ENCODE measurements around the gene S1PR2. TPM values are rescaled to one million over a fixed set of nuclear protein-coding genes. Genes with fewer than 3 reads are reported as not detected.

S1PR2 gene
- polyA plus RNA-seq, 6 donors from 2014 or later: 0.06 to 0.21 (median 0.16) TPM; not detected in 2

GRCh38 chr19:10226376-10227025 lies 4.6 kb downstream of the S1PR2 start:
- no peak for DNase-seq
- Mint-ChIP-seq H3K4me1 (peaks cover 14 to 27% (median 15%) of the 10 kb centered on the region in 3 donors), H3K27ac (peak overlapping the region in 2 of 6 donors; percentile 9 to 56), H3K4me3 (no peak overlapping the region), H3K9me3 (no peaks in the 10 kb centered on the region), H3K36me3 (no peaks in the 10 kb centered on the region), H3K27me3 (peaks cover 0 to 5% (median 0%) of the 10 kb centered on the region in 3 donors)
- ATAC-seq (ENCODE audit: low read depth in 2 of 2): no peak

- Mint-ChIP-seq H3K4me1 (peaks cover 10 to 26% (median 13%) of the 10 kb centered on the region in 3 donors), H3K36me3 (no peaks in the 10 kb centered on the region), H3K27ac (peak overlapping the region in 2 of 6 donors; percentile 9 to 56), H3K27me3 (peaks cover 0 to 5% (median 0%) of the 10 kb centered on the region in 3 donors), H3K9me3 (no peaks in the 10 kb centered on the region), H3K4me3 (no peak overlapping the region)
- ATAC-seq (ENCODE audit: low read depth in 2 of 2): no peak
- no peak for DNase-seq
Observed at GRCh38 chr19:10226021-10226375, 5.1 kb downstream of the S1PR2 start.

- Mint-ChIP-seq H3K27me3 (peaks cover 0 to 5% (median 0%) of the 10 kb centered on the region in 3 donors), H3K27ac (peak overlapping the region in 1 of 6 donors; percentile 44), H3K4me1 (peaks cover 7 to 20% (median 11%) of the 10 kb centered on the region in 3 donors), H3K9me3 (no peaks in the 10 kb centered on the region), H3K4me3 (no peak overlapping the region), H3K36me3 (no peaks in the 10 kb centered on the region)
- ATAC-seq (ENCODE audit: low read depth in 2 of 2): no peak
- DNase-seq: no peak
Observed at GRCh38 chr19:10224337-10224736, 6.8 kb downstream of the S1PR2 start.

GRCh38 chr19:10223488-10224213 lies 7.5 kb downstream of the S1PR2 start:
- ATAC-seq (ENCODE audit: low read depth in 2 of 2) (no peak), DNase-seq (no peak)
- H3K27ac Mint-ChIP-seq: no peak overlapping the region
- H3K36me3 Mint-ChIP-seq: no peaks in the 10 kb centered on the region
- peaks cover 3 to 13% (median 6%) of the 10 kb centered on the region in 3 donors for H3K4me1 Mint-ChIP-seq
- no peak overlapping the region for H3K4me3 Mint-ChIP-seq
- no peaks in the 10 kb centered on the region for H3K9me3 Mint-ChIP-seq
- peaks cover 0 to 5% (median 0%) of the 10 kb centered on the region in 3 donors for H3K27me3 Mint-ChIP-seq

GRCh38 chr19:10222201-10222890 lies 8.8 kb downstream of the S1PR2 start:
- no peaks in the 10 kb centered on the region for H3K36me3 Mint-ChIP-seq
- peaks cover 0 to 5% (median 0%) of the 10 kb centered on the region in 3 donors for H3K27me3 Mint-ChIP-seq
- no peak for DNase-seq
- no peaks in the 10 kb centered on the region for H3K9me3 Mint-ChIP-seq
- peaks cover 3 to 12% (median 6%) of the 10 kb centered on the region in 3 donors for H3K4me1 Mint-ChIP-seq
- H3K4me3 Mint-ChIP-seq: no peak overlapping the region
- H3K27ac Mint-ChIP-seq: peak overlapping the region in 4 of 6 donors; percentile 74 to 79 (median 76)
- ATAC-seq (ENCODE audit: low read depth in 2 of 2): no peak

- no peaks in the 10 kb centered on the region for H3K36me3 Mint-ChIP-seq
- ATAC-seq (ENCODE audit: low read depth in 2 of 2) (no peak), DNase-seq (no peak)
- H3K4me1 Mint-ChIP-seq: peaks cover 3 to 6% (median 5%) of the 10 kb centered on the region in 3 donors
- no peak overlapping the region for H3K4me3 Mint-ChIP-seq
- peak overlapping the region in 2 of 6 donors; percentile 42 to 52 for H3K27ac Mint-ChIP-seq
- H3K9me3 Mint-ChIP-seq: no peaks in the 10 kb centered on the region
- no peaks in the 10 kb centered on the region for H3K27me3 Mint-ChIP-seq
Observed at GRCh38 chr19:10220695-10221094, 10.4 kb downstream of the S1PR2 start.

GRCh38 chr19:10219678-10220077 lies 11.5 kb downstream of the S1PR2 start:
- Mint-ChIP-seq H3K27me3 (no peaks in the 10 kb centered on the region), H3K27ac (peak overlapping the region in 1 of 6 donors; percentile 75), H3K36me3 (no peaks in the 10 kb centered on the region), H3K4me3 (no peak overlapping the region), H3K9me3 (no peaks in the 10 kb centered on the region), H3K4me1 (peaks cover 3 to 6% (median 5%) of the 10 kb centered on the region in 3 donors)
- ATAC-seq (ENCODE audit: low read depth in 2 of 2) (peak; percentile 60 to 63), DNase-seq (no peak)

- H3K36me3 Mint-ChIP-seq: no peaks in the 10 kb centered on the region
- H3K9me3 Mint-ChIP-seq: no peaks in the 10 kb centered on the region
- DNase-seq: no peak
- ATAC-seq (ENCODE audit: low read depth in 2 of 2): no peak
- H3K27ac Mint-ChIP-seq: no peak overlapping the region
- H3K4me3 Mint-ChIP-seq: no peak overlapping the region
- H3K27me3 Mint-ChIP-seq: no peaks in the 10 kb centered on the region
- peaks cover 0 to 6% (median 0%) of the 10 kb centered on the region in 3 donors for H3K4me1 Mint-ChIP-seq
Observed at GRCh38 chr19:10217085-10217484, 14.0 kb downstream of the S1PR2 start.

GRCh38 chr19:10214784-10215183 lies 16.3 kb downstream of the S1PR2 start:
- no peak overlapping the region for H3K4me3 Mint-ChIP-seq
- H3K27ac Mint-ChIP-seq: no peak overlapping the region
- H3K4me1 Mint-ChIP-seq: peaks cover 0 to 5% (median 0%) of the 10 kb centered on the region in 3 donors
- H3K27me3 Mint-ChIP-seq: peaks cover 0 to 6% (median 0%) of the 10 kb centered on the region in 3 donors
- ATAC-seq (ENCODE audit: low read depth in 2 of 2) (no peak), DNase-seq (no peak)
- no peaks in the 10 kb centered on the region for H3K36me3 Mint-ChIP-seq
- no peaks in the 10 kb centered on the region for H3K9me3 Mint-ChIP-seq

GRCh38 chr19:10211691-10212090 lies 19.4 kb downstream of the S1PR2 start:
- ATAC-seq (ENCODE audit: low read depth in 2 of 2): no peak
- H3K27me3 Mint-ChIP-seq: peaks cover 0 to 6% (median 0%) of the 10 kb centered on the region in 3 donors
- no peaks in the 10 kb centered on the region for H3K4me1 Mint-ChIP-seq
- H3K36me3 Mint-ChIP-seq: no peaks in the 10 kb centered on the region
- DNase-seq: no peak
- H3K4me3 Mint-ChIP-seq: peak overlapping the region in 1 of 8 donors; percentile 30
- H3K9me3 Mint-ChIP-seq: peaks cover 0 to 2% (median 0%) of the 10 kb centered on the region in 7 donors
- no peak overlapping the region for H3K27ac Mint-ChIP-seq

GRCh38 chr19:10211061-10211460 lies 20.1 kb downstream of the S1PR2 start:
- DNase-seq (no peak), ATAC-seq (ENCODE audit: low read depth in 2 of 2) (no peak)
- Mint-ChIP-seq H3K4me1 (no peaks in the 10 kb centered on the region), H3K27ac (no peak overlapping the region), H3K4me3 (no peak overlapping the region), H3K27me3 (peaks cover 0 to 6% (median 0%) of the 10 kb centered on the region in 3 donors), H3K9me3 (peaks cover 0 to 2% (median 0%) of the 10 kb centered on the region in 7 donors), H3K36me3 (no peaks in the 10 kb centered on the region)

- ATAC-seq (ENCODE audit: low read depth in 2 of 2): no peak
- Mint-ChIP-seq H3K9me3 (peaks cover 0 to 2% (median 0%) of the 10 kb centered on the region in 7 donors), H3K27me3 (peaks cover 0 to 6% (median 0%) of the 10 kb centered on the region in 3 donors), H3K27ac (no peak overlapping the region), H3K36me3 (no peaks in the 10 kb centered on the region), H3K4me1 (no peaks in the 10 kb centered on the region), H3K4me3 (no peak overlapping the region)
- DNase-seq: no peak
Observed at GRCh38 chr19:10209315-10209714, 21.8 kb downstream of the S1PR2 start.

GRCh38 chr19:10207026-10207425 lies 24.1 kb downstream of the S1PR2 start:
- ATAC-seq (ENCODE audit: low read depth in 2 of 2) (no peak), DNase-seq (no peak)
- no peaks in the 10 kb centered on the region for H3K4me1 Mint-ChIP-seq
- H3K9me3 Mint-ChIP-seq: peaks cover 0 to 2% (median 0%) of the 10 kb centered on the region in 7 donors
- H3K4me3 Mint-ChIP-seq: no peak overlapping the region
- no peaks in the 10 kb centered on the region for H3K36me3 Mint-ChIP-seq
- no peak overlapping the region for H3K27ac Mint-ChIP-seq
- peaks cover 0 to 6% (median 0%) of the 10 kb centered on the region in 3 donors for H3K27me3 Mint-ChIP-seq
